Body of pancreas (tissue), 4 donors: ENCODE measurements around the gene PIGH. TPM values are rescaled to one million over a fixed set of nuclear protein-coding genes. Genes with fewer than 3 reads are reported as not detected.

Experiments
- ATAC-seq: fragments of 150-250 bp; one replicate; pipeline ENCODE4 v1.9.1; 2016
- DNase-seq, 4 donors: peaks; one replicate each; pipeline ENCODE4 v3.0.0-alpha.2; 2019
- H3K27ac ChIP-seq, 4 donors: fragments of 200-600 bp; sonication (generic); 1 replicate in 3 of 4; 2 replicates in 1 of 4; pipeline versions ENCODE4 v1.5.1 to v1.6.1; 2016 to 2019; ENCODE audit warnings: mild to moderate bottlenecking in 1 of 4, mixed read lengths in 1 of 4, moderate library complexity in 1 of 4
- H3K27me3 ChIP-seq, 2 donors: fragments of 200-600 bp; sonication (generic); one replicate each; pipeline ENCODE4 v1.6.0; 2016; ENCODE audit warnings: mild to moderate bottlenecking in 1 of 2
- H3K36me3 ChIP-seq, 2 donors: fragments of 200-600 bp; sonication (generic); replicated peaks in 1 of 2; 2 replicates each; pipeline ENCODE4 v1.5.1; 2016; ENCODE audit warnings: low read depth in 2 of 2; ENCODE audit not compliant: insufficient read depth in 1 of 2
- H3K4me1 ChIP-seq: fragments of 200-600 bp; sonication (generic); one replicate; pipeline ENCODE4 v1.6.0; 2016
- H3K4me3 ChIP-seq, 2 donors: fragments of 200-600 bp; sonication (generic); 1 replicate in 1 of 2; 2 replicates in 1 of 2; pipeline ENCODE4 v1.5.1; 2016 to 2019
- H3K9me3 ChIP-seq, 3 donors: fragments of 200-600 bp; sonication (generic); 1 replicate in 2 of 3; 2 replicates in 1 of 3; pipeline ENCODE4 v1.5.1; 2016
- CTCF ChIP-seq, 7 experiments: fragments of 450-650 bp in 4 of 7; fragments of 200-600 bp in 3 of 7; sonication (generic) in 3 of 7; IDR thresholded peaks; one replicate each; pipeline ENCODE4 v1.5.1; 2016 to 2019; ENCODE audit warnings: antibody characterized with exemption in 7 of 7
- POLR2A ChIP-seq, 3 donors: fragments of 450-650 bp; IDR thresholded peaks; one replicate each; pipeline ENCODE4 v1.6.1; 2016; ENCODE audit warnings: antibody characterized with exemption in 3 of 3, mild to moderate bottlenecking in 2 of 3
- WGBS, 2 donors: methylation state at CpG; one replicate each; pipeline ENCODE4 v1.1.5; 2017; 5-methylcytosine and 5-hydroxymethylcytosine counted together
- intact Hi-C: fragments of 100-400 bp; cut with DNase I; formaldehyde crosslinking; loops from one replicate; pipeline ENCODE4 v1.15.1; 2023
- total RNA-seq, 2 donors: library from RNA; depleted of rRNA; stranded (reverse); fragments of >200 nt; gene quantifications; one replicate each; pipeline ENCODE4 v1.1.0, GENCODE V29; 2016

PIGH gene
- total RNA-seq, 2 donors from 2014 or later, result 14.2 to 30.1 TPM

- no peak for TF ChIP-seq CTCF (IDR thresholded peaks at IDR 0.05)
- no peak for TF ChIP-seq POLR2A (IDR thresholded peaks at IDR 0.05)
- no peaks in the 10 kb centered on the region for H3K27me3 ChIP-seq
- ATAC-seq (no peak), DNase-seq (no peak)
- H3K4me3 ChIP-seq, result no peak overlapping the region
- peaks cover 8% of the 10 kb centered on the region for H3K4me1 ChIP-seq
- WGBS, 2 donors, result 94 to 95% methylated on average over 5 to 7 of the region's 7 CpGs
- no peaks in the 10 kb centered on the region for H3K9me3 ChIP-seq
- no peak overlapping the region for H3K27ac ChIP-seq
- H3K36me3 ChIP-seq, result no peaks in the 10 kb centered on the region
- intact Hi-C loops, result no loop called here
Observed at GRCh38 chr14:67554341-67554740, 45.7 kb downstream of the PIGH start.

GRCh38 chr14:67553547-67553946 lies 46.5 kb downstream of the PIGH start:
- no peak for TF ChIP-seq POLR2A (IDR thresholded peaks at IDR 0.05)
- no peak for TF ChIP-seq CTCF (IDR thresholded peaks at IDR 0.05)
- DNase-seq, result peak in 2 of 4 donors; percentile 23 to 28
- peak; percentile 33 for ATAC-seq

GRCh38 chr14:67551940-67552339 lies 48.1 kb downstream of the PIGH start:
- H3K4me3 ChIP-seq, result no peak overlapping the region
- no peak overlapping the region for H3K27ac ChIP-seq
- TF ChIP-seq CTCF (IDR thresholded peaks at IDR 0.05) (no peak), POLR2A (IDR thresholded peaks at IDR 0.05) (no peak)
- ATAC-seq (no peak), DNase-seq (no peak)
- 95 to 96% methylated on average over 3 of the region's 3 CpGs for WGBS, 2 donors
- no peaks in the 10 kb centered on the region for H3K36me3 ChIP-seq
- intact Hi-C loops, result no loop called here
- peaks cover 8% of the 10 kb centered on the region for H3K4me1 ChIP-seq
- H3K27me3 ChIP-seq, result no peaks in the 10 kb centered on the region
- H3K9me3 ChIP-seq, result no peaks in the 10 kb centered on the region

More at GRCh38 chr14:67553547-67553946, 46.5 kb downstream of the PIGH start:
- Histone ChIP-seq H3K36me3 (no peaks in the 10 kb centered on the region), H3K4me3 (no peak overlapping the region), H3K4me1 (peaks cover 8% of the 10 kb centered on the region), H3K27me3 (no peaks in the 10 kb centered on the region), H3K9me3 (no peaks in the 10 kb centered on the region), H3K27ac (no peak overlapping the region)
- intact Hi-C loops, result no loop called here
- WGBS, 2 donors, result 28 to 30% methylated on average over 3 of the region's 3 CpGs

DNA sequence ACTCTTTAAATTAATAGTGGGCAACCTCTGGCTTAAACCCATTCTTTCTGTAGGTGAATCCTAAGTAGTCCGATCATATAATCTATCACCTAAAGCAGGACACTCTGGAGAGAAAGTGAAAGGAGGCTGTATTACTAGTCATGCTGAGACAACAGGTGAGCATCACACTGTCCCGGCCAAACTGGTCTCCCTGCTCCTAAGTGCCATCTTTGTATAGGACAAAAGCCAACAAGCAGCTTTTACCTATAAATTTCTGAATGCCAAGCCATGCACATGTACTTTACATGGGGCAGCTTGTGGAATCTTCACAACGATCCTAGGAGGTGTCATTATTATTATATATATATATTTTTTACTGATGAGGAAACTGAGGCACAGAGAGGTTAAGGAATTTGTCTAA lies 48.9 kb downstream of the PIGH start:
- Histone ChIP-seq H3K4me3 (no peak overlapping the region), H3K4me1 (peaks cover 8% of the 10 kb centered on the region), H3K9me3 (no peaks in the 10 kb centered on the region), H3K36me3 (no peaks in the 10 kb centered on the region), H3K27me3 (no peaks in the 10 kb centered on the region), H3K27ac (no peak overlapping the region)
- ATAC-seq (no peak), DNase-seq (no peak)
- intact Hi-C loops, result no loop called here
- WGBS, 2 donors, result 89 to 98% methylated on average over 3 of the region's 3 CpGs
- no peak for TF ChIP-seq POLR2A (IDR thresholded peaks at IDR 0.05)
- no peak for TF ChIP-seq CTCF (IDR thresholded peaks at IDR 0.05)

- no peak for ATAC-seq
- H3K27ac ChIP-seq, result no peak overlapping the region
- no peak for DNase-seq
Observed at GRCh38 chr14:67549734-67550133, 50.3 kb downstream of the PIGH start.

More at GRCh38 chr14:67549734-67550133, 50.3 kb downstream of the PIGH start:
- TF ChIP-seq POLR2A (IDR thresholded peaks at IDR 0.05) (no peak), CTCF (IDR thresholded peaks at IDR 0.05) (no peak)
- WGBS, 2 donors, result 86 to 89% methylated on average over 4 of the region's 4 CpGs
- Histone ChIP-seq H3K36me3 (no peaks in the 10 kb centered on the region), H3K9me3 (no peaks in the 10 kb centered on the region), H3K4me1 (peaks cover 8% of the 10 kb centered on the region), H3K4me3 (no peak overlapping the region), H3K27me3 (no peaks in the 10 kb centered on the region)
- intact Hi-C loops, result no loop called here
